Activated CD8-positive, alpha-beta memory T cell treated with anti-CD3 and anti-CD28 coated beads for 24 hours (primary cell): ENCODE results near the gene KCNQ1.
A peak's percentile ranks its signal among the peaks of the same experiment; 100 is the strongest.

Experiments used
- DNase-seq: peaks from one replicate; pipeline ENCODE4 v3.0.0-alpha.2; 2020

KCNQ1 gene

DNA sequence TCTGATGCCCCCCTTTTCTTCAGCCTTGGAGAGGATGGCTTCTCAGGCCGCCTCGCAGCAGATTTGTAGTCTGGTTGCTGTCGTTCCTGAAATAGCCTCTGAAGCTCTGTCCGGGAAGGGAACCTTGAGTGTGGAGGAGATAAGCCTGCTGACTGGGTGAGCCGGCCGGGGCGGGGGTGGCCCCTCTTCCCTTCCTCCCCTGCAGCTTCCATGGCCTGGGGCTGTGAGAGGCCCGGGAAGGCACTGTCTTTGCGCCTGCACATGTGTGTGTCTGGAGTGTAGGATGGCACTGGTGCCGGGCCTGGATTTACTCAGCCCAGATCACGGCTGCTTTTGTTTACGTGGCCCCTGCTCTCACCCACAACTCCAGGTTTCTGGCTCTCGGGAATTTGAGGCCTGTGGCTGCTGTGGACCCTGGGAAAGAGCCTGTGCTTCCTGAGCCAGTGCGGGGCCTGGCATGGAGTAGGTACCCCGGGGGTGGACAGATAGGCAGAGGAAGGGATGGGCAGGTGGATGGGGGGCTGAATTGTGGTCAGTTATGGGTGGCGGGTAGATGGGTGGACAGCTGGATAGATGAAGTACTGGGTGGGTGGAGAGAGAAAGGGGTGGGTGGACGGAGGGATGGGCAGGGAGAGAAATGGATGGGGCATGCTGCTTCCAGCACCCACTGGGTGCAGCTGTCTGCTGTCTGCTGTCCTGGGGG lies 16.6 kb downstream of the KCNQ1 start:
- no peak for DNase-seq

DNA sequence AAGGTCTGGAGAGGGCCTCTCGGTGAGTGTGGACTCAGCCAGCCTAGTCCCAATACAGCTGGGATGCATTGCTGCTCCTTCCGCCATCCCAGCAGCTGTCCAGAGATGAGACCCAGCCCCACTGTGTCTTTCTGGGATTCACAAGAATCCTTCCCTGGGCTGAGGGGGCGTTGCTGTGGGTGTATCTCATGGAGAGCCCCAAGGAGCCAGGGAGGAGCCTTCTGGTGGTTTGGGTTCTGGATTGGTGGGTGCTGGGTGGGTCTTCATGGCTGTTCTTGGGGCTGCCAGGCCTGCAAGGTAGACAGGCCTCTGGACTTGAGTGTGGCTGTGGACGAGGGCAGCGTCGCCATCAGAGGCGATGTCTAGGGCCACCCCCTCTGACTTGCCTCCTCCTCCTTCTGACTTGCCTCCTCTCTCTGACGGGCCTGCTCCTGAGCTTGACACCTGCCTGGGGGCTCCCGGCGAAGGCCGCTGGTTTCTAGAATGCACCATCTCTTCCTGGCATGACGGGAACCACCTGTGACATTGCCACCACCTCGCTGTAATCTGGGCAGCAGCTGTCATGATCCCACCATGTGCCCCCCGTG lies 17.2 kb downstream of the KCNQ1 start:
- DNase-seq, result peak; percentile 53

DNA sequence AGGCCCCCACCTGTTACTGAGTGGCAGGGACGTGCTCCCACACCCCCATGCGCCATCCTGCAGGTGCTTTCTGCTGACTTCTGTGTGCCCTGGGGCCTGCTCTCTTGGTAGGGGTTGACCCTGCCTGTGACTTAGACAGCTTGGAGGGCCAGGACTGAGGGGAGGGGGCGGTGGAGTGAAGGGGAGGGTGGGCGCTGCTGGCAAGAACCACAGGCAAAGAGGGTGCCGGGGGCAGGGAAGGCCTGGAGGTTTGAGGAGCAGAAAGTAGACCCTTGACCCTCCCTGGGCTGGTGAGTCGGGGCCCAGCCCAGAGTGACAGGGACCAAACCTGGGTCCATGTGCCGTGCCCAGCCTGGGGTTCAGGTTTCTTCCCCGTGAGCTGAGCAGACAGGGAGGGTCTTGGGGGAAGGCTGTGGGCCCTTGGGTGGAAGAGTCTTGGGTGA lies 17.8 kb downstream of the KCNQ1 start:
- DNase-seq, result peak; percentile 54

DNA sequence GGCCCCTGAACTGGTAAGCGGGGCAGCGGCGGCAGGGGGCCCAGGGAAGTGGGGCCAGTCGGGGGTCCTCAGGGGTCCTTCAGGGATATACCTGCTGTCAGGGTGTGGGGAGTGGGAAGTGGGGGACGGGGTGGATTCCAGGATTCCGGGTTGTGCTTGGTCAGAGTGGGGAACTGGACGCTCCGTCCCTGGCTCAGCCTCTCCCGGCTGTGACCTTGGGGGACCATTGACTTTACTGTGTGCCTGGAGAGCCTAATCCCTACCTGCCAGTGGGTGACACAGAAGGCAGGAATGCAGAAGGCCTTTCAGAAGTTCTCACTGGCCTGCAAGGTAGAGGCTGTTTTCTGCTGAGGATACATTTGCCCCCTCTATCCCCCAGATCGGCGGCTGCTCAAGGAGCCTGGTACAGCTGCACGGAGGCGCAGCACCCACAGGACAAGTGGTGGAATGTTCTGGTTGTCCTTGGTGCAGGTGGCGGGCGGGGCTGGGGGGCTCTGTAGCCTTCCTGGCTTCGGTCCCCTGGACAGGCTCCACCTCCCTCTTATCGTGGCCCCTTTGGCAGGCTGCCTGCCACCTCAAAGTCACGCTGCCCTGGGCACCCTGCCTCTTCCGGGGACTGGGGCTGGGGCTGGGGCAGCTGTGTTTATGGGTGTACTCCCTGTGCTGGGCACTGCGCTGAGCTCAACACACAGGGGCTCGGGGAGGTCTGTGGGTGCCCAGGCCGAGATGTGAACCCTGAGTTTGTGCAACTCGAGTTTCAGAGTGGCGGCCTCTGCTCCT lies 18.4 kb downstream of the KCNQ1 start:
- peak; percentile 64 for DNase-seq

DNA sequence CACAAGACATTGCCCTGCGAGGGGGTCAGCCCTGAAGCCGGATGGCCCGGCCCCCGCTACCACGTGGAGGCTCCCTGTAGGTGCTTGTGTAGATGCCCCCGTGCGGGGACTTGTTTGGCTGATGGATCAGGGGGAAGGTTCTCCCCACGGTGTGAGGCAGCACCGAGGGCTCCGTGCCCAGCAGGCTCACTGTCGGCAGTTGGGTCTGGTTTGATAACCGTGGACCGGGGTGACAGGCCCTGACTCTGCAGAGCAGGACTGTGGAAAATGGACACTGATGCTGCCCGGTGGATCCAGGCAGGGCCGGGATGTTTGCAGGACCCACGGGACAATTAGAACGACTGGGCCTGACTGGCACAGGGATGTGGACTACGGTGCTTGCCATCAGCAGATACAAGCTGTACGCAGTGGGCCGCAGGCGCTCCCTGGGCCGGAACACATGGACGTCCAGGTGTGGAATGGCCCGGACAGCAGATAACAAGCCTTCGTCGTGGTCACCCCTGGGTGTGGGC lies 19.0 kb downstream of the KCNQ1 start:
- DNase-seq, result no peak

DNA sequence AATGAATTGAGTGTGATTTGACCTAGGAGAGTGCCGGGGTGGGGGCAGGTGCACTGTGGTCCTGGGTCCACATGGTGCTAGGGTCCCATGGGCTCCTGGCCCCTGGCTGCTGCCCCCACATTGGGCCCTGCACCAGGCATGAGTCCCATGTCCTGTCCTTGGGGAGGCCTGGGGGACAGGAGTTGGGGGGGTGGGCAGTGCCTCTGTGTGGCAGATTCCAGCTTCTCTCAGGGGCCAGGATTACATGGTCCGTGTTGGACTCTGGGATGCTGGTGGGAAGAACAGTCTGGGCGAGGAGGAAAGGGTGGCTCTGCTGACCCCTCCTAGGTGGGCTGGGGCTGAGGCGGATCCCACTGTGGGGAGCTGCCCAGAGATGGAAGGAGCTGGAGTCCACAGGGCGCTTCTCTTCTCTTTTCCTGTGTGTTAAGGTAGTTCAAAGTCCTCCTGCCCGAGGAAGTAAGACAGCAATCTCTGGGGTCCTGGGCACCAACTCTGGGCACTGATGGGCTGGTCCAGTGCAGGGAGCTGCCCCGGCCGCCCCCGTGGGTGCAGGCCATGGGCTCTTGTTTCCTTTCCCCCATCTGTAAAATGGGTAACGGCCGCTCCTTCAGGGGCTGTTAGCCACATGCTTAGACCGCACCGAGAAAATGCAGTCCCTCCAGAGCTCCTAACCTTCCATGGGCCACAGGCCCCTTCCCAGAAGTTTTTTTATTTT lies 19.8 kb downstream of the KCNQ1 start:
- peak; percentile 50 for DNase-seq

DNA sequence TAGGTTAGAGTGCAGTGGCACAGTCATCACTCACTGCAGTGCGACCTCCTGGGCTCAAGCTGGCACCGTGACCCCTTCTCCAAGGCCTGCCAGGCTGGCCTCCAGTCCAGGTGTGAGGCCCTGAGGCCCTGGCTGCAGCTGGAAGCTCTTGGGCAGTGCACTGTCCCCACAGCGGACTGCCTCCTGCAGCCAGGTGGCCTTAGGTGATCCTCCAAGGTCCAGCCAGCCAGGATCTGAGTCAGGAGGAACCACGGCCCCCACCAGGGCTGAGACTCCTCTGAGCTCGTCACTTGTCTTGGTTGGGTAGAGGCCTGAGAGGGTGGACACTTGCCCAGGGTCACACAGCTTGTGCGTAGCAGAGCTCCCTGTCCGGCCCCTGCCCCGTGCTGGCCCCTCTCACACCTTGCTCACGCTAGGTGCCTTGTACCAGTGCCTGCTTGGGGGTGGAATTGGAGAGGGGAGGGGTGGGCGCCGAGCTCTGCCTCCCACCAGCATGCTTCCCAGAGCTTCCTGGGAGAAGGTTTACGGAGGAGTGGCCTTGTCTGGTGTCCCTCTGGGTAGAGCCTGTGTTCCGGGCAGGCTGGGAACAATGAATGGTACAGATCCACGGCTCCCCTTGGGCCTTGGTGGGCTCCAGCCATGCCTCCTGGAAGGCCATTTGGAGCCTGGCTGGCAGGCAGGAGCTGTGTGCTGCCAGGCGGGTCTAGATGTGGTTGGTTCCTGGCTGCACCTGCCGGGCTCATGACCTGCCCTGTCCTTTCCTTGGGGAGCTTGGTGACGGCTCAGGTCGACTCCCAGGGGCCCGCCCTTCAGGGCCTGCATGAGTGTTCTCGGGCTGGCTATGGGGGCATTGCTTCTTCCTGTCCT lies 20.6 kb downstream of the KCNQ1 start:
- peak; percentile 56 for DNase-seq

DNA sequence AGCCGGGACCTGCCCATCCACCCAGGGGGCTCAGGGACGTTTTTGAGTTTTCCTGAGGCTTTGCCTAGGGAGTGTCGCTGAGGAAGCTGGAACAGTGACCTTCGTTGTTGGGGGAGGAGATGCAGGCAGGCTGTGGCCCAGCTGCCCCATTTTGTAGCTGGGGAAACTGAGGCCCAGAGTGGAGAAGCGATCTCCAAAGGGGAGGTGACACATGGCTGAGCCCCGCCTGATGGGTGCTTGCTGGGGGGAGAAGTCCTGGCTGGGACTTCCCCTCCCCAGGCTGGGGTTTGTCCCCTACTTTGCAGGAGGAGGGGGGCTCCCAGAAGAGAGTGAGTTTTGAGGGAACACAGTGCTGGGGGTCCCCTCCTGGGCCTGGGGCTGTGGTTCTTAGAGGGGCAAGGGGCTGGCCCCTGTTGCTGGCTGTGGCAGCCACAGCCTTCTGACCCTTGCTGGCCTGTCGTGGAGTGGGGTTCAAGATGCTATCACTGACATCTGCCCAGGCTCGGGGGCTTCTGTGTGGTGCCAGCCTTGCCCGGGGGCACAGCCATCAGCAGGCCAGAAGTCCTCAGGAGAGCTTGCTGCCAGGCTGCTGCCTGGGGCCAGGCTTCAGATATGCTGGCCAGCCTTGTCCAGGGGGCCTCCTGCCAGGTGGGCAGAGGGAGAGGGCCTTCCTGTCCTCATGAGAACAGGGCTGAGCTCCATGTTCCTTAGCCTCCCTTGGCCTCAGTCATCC lies 21.4 kb downstream of the KCNQ1 start:
- DNase-seq, result peak; percentile 56

DNA sequence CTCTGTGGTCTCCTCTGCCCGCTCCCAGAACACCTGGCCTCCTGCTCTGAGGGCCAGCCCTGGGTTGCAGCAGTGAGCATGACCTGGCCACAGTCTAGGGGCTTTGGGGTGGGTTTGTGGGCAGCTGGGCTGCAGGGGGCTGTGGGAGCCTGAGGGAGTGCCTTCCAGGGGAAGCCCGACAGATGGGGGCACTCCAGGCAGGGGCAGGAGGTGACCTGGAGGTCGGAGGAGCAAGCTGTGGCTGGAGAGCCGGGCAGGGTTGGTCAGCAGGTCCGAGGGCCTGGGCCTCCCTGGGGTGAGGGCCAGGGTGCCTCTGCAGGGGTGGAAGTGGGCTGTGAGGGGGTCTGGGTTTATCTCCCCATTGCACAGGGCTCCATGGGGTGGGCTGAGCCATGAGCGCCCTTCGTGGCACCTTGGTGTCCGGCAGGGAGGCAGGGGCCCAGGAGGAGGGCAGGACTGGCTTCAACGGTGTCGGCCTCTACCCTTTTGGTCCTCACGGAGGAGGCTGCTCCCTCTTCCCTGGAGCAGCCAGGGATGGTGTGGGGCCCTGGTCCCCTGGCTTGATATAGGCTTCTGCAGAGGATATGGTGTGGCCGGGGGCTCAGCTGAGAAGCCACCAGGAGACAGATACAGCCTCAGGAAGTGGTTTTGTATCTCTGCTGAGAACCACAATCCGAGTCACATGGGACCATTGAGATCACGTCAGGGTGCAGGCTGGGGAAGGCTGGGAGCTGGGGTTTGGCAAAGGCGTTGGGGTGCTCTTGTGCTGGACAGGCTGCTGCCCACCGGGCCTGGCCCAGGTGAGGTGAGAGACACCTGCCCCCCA lies 22.3 kb downstream of the KCNQ1 start:
- DNase-seq, result peak; percentile 77

DNA sequence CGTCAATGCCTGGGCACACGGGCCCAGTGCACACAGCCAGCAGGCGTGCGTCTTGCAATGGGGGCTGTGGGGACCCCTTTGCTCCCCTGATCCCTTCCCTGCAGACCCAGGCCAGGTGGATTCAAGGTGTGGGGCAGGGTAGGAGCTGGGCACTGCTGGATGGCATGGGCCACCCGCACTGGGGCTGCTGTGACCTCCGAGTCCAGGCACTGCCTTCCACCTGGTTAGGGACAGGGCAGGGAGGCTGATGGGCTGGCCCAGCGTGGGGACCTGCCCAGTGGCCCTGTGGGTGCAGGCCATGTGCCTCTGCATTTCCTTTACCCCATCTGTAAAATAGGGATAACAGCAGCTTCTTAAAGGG lies 22.9 kb downstream of the KCNQ1 start:
- no peak for DNase-seq

DNA sequence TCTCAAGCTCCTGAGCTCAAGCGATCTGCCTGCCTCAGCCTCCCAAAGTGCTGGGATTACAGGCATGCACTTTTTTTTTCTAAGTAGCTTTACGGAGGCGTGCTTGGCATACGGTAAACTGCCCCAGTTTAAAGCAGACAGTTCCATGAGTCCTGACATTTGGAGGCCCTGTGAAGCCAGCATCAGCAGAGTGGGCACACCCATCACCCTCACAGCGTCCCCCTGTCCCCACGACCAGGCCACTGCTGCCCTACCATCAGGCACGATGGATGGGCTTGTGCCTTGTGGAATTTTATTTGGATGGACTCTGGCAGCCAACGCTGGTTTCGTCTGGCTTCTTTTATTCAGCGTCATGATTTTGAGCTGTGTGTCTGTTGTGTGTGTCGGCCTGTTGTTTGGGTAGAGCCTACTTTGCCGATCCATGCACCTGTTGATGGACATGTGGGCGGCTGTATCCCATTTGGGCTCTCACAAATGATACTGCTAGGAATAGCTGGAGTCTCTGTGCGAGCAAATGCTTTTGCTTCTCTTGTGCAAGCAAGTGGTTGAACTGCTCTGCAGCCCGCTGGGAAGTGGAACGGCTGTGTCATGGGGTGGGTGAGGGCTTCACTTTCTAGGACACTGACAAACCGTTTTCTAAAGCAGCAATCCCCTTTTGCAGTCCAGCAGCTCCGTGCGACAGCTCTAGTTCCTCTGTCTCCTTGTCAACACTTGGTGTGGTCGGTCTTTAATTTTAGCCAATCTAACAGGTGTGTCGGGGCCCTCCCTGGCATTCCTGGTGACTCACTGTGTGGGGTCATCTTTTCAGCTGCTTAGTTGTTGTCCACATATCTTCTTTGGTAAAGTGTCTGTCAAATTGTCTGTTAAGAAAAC lies 23.8 kb downstream of the KCNQ1 start:
- DNase-seq, result peak; percentile 55

DNA sequence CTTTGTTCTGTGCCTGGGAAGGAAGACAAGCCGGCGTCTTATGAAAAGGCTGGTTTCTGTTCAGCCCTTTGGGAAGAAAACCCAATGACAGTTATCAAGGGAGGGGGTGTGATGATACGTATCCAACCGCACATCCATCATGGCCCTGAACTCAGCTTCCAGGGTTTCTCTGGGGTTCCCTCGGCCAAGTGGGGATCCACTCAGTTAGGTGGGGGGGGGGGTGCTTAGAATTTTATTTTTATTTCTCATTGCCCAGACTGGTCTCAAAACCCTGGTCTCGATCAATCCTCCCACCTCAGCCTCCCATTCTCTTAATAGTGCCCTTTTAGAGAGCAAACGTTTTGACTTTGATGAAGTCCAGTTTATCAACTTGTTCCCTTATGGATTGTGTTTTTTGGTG lies 25.7 kb downstream of the KCNQ1 start:
- peak; percentile 43 for DNase-seq

DNA sequence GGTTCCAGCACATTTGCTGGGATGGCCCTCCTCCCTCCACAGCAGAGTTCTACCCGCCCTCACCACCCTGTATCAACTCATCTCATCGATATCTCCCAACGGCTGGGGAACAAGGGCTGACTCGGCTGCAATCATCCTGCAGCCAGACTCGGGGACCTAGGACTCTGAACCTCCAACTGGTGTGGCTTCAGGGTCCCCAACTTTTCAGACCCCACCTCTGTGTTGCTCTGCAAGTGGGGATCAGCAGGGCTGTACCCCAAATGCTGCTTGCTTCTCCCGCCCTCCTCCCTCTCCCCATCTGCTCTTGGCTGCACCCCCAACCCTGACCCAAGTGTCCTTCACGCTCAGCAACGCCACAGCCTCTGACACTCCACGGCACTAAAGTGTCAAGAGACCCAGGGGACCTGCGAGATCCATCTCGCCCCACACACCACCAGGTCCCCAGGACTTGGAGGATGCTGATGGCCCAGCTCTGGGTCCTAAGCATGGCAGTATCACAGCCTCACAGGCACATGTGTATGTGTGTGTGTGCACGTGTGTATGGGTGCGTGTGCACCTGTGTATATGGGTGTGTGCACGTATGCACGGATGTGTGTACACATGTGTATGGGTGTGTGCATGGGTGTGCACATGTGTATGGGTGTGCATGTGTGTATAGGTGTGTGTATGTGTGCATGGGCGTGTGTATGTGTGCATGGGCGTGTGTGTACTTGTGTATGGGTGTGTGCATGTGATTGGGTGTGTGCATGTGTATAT lies 26.4 kb downstream of the KCNQ1 start:
- peak; percentile 42 for DNase-seq

DNA sequence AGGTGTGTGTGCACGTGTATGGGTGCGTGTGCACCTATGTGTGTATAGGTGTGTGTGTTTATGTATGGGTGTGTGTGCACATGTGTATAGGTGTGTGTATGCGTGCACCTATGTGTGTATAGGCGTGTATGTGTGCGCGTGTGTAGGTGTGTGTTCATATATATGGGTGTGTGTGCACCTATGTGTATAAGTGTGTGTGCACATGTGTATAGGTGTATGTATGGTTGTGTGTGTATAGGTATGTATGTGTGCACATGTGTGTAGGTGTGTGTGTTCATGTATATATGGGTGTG lies 26.9 kb downstream of the KCNQ1 start:
- peak; percentile 9 for DNase-seq

DNA sequence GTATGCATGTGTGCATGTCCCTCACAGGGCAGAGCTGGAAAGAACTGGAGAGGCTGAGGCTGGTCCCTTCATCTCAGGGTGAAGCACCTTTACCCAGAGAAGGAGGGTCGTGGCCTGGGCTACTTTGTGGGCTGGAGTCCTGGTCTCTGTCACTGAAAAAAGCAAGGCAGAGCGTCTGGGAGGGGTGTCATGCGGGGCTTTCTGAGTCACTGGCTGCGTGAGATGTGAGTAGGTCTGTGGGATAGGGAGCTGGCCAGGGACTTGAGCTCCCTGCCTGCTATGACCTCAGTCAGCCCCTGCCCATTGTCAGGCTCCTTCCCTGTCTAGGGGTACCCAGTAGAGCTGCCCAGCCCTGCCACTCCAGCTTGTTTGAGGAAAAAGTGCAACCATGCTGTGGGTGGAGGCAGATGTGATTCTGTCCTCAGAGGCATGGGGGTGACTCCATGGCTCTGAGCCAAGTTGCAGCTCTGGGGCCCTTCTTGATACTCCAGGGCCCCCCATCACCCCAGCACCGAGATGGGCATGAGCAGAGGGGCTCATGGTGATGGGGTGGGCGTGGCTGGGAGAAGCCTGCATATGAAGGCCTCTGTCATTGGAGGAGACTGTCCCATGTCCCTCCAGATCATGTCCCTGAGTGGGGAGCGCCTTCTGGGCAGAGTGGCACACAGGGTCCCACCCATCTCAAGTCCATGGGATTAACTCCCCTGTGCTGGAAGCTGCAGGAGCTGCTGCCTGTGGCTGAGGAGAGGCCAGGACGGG lies 27.8 kb downstream of the KCNQ1 start:
- DNase-seq, result peak; percentile 30

DNA sequence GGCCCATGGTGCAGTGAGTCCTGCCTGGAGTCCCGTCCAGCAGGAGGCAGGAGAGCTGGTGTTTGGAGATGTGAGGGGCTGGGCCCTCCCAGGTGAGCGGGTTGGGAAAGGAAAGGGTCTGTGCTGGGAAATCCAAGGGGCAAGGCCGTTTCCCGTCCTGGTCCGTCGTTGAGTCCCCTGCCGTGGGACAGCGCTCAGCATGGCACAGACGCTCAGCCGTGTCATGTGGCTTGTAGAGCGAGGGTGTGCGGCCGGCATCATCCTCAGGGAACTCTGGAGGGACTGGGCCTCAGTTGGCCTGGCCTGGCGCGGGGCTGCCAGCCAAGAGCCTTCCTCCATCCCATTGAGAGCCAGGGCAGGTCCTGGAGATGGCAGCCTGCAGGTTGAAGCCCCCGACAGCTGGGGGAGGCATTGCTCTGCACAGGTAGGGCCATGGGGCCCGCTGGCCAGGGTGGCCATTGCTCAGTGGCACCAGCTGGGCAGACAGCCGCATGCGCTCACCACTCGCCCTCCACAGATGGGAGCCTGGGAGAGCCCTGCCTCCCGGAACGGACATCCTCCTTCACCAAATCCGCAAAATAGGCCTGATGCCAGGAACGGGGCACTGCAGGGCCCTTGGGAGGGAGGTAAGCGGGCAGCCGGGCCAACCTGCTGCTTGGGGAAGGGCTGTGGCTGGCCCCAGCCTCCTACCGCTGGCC lies 28.7 kb downstream of the KCNQ1 start:
- DNase-seq, result peak; percentile 46
